Measurements from ENCODE around the gene ATP8A2. TPM values are rescaled to one million over a fixed set of nuclear protein-coding genes. Genes with fewer than 3 reads are reported as not detected.

ATP8A2 gene
- total RNA-seq, 1 experiment from 2014 or later: not detected

DNA sequence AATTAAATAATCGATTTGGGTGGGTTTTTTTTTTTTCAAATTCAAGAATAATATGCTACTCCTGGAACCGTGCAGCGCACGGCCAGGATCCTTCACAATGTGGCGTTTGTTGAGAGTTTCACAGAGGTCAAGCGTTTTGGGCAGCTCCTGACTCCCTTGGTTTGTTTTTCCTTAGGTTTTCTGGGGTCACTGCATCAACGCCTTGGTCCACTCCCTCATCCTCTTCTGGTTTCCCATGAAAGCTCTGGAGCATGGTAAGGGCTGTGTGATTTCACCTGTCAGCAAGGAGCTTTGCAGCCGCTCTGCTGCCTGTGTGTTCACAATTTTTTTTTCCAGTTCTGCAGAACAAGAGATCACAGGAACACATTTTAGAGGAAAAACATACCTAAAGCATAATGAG is 467.6 kb downstream of the ATP8A2 start:
- Histone ChIP-seq H3K36me3 (no peaks in the 10 kb centered on the region), H3K27me3 (no peaks in the 10 kb centered on the region), H3K9me3 (peaks cover 4% of the 10 kb centered on the region), H3K4me3 (no peak overlapping the region)
- DNase-seq: no peak

DNA sequence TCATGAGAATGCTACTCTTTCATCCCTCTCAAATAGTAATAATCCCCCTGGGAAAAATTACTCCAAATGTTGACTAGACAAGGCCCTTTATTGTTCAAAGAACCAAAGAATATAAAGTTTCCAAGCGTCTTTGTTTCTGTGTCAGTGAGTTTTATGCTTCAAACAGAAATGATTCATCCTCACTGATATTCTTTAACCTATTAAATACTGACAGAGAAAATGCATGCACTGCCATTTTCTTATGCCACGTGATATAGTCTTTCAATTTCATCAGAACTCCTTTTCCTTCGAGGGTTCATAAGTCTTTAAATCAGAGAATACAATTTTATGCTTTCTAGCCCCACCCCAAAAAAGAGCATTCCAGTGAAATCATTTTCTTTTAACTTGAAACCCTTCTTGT is 468.5 kb downstream of the ATP8A2 start:
- no peaks in the 10 kb centered on the region for H3K36me3 ChIP-seq
- no peak overlapping the region for H3K4me3 ChIP-seq
- peaks cover 4% of the 10 kb centered on the region for H3K9me3 ChIP-seq
- DNase-seq: no peak
- no peaks in the 10 kb centered on the region for H3K27me3 ChIP-seq

DNA sequence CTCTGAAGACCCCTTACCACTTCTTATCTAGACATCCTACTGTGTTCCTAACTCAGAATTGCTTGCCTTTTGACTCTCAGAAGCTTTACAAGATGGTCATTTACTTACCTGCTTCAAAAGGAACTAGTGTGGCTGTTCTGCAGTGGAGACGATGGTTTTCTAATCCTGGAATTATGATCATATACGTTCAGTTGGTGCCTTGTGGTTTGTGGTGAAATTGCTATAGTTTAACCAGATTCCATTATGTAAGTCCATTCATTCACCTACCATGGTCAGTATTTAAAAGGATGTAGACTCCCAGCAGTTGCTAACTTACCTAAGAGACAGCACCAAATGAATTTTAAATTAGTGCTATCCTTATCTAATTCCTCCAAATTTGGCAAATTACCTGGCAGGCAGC is 469.2 kb downstream of the ATP8A2 start:
- DNase-seq: no peak
- H3K36me3 ChIP-seq: no peaks in the 10 kb centered on the region
- no peaks in the 10 kb centered on the region for H3K27me3 ChIP-seq
- peaks cover 4% of the 10 kb centered on the region for H3K9me3 ChIP-seq
- no peak overlapping the region for H3K4me3 ChIP-seq

DNA sequence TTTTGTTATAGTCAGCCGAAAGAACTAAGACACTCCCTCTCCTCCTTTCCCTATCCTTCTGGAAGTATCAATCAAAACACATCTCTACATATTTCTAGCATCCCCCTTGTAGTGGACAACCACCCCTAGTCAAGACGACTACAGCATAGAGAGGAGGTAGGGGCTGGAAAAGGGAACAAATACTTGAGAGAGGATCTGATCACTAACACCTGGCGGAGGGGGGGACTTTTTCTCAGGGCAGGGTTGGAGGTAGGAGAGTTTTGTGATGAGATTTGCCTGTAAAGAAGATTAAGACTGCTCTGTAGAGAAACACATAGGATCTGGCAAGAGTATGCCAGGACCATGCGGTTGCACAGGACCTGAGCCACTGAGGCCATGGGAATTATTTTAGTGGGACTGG is 471.9 kb downstream of the ATP8A2 start:
- no peak overlapping the region for H3K4me3 ChIP-seq
- no peaks in the 10 kb centered on the region for H3K27me3 ChIP-seq
- H3K36me3 ChIP-seq: no peaks in the 10 kb centered on the region
- peaks cover 4% of the 10 kb centered on the region for H3K9me3 ChIP-seq
- no peak for DNase-seq

DNA sequence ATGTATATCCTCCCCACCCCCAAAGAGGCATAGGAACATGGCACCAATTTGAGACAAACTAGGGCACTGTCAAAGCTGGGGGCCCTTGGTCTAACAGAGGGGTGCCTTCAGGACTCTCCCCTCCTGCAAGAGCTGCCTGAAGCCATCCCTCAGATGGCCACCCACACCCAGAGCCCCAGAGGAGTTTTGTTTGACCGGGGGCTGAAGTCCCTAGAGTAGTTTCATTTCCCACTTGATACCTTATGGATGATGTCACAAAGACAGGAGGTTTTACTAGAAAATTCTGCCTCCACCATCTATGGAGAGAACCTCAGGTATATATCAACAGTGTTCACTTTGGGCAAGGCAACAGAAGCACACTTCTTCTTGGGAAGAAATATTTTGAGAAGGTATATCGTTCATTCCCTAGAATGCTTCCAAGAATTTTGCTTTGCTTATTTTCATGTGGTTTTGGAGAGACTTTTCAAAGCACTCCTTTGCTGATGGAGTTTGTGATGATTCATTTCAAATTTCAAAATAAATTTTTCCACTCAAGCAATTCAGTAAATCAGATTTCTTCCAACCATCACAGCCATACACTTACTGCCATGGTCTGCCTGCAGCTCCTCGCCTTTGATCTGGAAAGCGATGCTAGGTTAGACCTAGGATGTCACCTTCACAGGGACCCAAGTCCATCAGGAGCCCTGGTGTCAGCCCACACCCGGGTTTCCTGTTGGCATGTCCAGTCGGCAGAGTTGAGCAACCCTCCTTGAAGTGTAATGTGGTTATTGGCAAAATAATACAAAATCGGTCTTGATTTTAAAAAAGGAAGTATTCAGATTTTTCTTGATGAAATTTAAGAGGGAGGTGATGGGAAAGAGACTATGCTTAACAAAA is 473.0 kb downstream of the ATP8A2 start:
- no peaks in the 10 kb centered on the region for H3K36me3 ChIP-seq
- no peaks in the 10 kb centered on the region; the same call in 1 of the 2 replicates for H3K27me3 ChIP-seq
- H3K4me3 ChIP-seq: no peak overlapping the region
- peak; percentile 21 for DNase-seq
- H3K9me3 ChIP-seq: peaks cover 4% of the 10 kb centered on the region

DNA sequence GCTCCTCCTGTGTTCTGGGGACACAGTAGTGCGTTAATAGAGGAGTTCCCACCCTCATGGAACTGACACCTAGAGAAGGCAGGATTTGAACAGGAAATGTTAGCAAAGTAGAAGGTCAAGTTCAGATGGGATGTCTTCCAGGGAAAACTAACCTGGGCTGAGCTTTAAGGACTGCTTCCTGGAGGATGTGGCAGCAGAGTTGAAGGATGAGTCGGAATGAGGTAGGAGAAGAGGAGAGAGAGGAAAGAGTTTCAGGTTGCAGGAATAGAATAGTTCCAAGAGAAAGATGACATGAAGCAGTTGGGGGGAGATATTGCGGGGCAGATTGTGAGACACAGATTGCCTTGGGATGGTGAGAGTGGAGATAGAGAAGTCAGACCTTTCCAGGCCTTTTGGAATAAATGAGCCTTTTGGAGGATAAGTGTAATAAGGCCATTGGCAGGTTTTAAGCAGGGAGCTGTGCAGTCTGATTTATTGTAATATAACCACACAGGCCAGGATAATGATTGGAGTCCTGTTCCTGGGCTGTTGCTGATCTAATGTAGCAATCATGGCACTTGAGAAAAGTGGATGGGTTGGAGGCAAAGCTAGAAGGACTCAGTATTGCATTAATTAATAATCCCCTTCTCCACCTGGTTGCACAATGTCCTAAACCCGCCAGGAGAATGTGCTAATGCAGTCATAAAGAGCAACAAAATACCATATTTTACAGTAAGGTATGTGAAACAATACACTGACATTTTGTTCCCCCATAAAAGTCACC is 474.6 kb downstream of the ATP8A2 start:
- peaks cover 4% of the 10 kb centered on the region for H3K9me3 ChIP-seq
- no peaks in the 10 kb centered on the region; the same call in 1 of the 2 replicates for H3K27me3 ChIP-seq
- H3K36me3 ChIP-seq: no peaks in the 10 kb centered on the region
- peak; percentile 36 for DNase-seq
- no peak overlapping the region for H3K4me3 ChIP-seq

DNA sequence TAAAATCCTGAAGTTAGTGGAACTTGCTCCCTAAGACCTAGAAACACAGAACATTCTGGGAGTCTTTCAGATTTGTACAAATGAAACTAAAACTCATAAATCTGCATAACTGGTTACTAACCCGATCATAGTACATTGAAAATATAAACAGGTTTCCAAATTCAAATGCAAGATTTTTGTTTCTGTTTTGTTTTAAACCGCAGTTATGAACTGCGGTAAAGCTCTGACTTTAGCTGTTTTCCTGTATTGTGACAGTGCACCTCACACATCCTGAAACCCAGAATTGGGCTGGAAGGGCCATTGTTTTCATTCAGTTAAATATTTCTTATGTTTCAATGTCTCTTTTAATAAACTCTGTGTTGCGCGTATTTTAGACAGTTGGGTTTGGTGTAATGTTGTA is 475.4 kb downstream of the ATP8A2 start:
- H3K4me3 ChIP-seq: no peak overlapping the region
- H3K9me3 ChIP-seq: peaks cover under 1% of the 10 kb centered on the region; the same call in 1 of the 2 replicates
- H3K36me3 ChIP-seq: no peaks in the 10 kb centered on the region
- no peak for DNase-seq
- H3K27me3 ChIP-seq: no peaks in the 10 kb centered on the region; the same call in 1 of the 2 replicates

DNA sequence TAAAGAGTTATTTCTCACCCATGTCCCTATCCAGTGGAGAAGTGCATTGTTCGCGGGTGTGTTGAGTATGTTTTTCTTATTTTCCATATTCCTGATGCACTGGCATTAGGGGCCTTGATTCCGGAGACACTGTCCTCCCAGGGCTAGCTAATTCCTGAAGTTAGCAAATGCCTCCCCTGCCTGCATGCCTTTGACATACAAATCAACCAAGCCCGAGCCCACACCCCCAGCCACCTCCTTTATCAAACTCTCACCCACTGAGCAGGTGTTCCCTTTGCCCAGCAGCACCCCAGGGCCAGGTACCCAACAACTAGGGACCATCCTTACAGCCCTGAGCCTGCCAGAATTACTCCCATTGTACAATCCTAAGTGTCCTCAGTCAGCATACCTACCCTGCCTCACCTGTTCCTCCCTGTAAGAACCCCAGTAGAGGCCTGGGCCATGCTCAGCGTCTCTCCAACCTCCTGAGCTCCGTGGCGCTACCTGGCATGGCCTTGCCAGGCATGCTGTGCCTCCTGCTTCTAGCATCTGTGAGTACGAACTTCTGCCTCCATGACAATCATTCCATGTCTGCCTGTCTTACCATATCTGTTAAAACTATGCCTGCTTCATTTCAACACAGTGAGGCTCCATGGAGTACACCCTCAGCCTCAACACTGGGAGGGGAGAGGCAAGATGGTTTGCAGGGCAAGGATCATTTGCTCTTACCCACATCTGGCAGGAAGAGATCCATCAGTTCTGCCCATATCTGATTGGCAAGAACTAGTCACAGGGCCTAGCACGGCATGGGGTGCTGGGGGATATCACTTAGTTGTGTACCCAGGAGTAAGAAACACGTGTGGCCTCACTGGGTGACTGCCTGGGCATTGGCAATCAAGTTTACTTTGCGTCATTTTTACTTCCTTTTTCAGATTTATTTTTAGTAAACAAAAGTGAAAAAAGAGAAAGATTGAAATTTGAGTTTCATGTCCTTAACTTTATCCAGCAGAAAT is 476.2 kb downstream of the ATP8A2 start:
- Histone ChIP-seq H3K36me3 (no peaks in the 10 kb centered on the region), H3K9me3 (no peaks in the 10 kb centered on the region), H3K27me3 (no peaks in the 10 kb centered on the region; the same call in 1 of the 2 replicates), H3K4me3 (no peak overlapping the region)
- DNase-seq: no peak

DNA sequence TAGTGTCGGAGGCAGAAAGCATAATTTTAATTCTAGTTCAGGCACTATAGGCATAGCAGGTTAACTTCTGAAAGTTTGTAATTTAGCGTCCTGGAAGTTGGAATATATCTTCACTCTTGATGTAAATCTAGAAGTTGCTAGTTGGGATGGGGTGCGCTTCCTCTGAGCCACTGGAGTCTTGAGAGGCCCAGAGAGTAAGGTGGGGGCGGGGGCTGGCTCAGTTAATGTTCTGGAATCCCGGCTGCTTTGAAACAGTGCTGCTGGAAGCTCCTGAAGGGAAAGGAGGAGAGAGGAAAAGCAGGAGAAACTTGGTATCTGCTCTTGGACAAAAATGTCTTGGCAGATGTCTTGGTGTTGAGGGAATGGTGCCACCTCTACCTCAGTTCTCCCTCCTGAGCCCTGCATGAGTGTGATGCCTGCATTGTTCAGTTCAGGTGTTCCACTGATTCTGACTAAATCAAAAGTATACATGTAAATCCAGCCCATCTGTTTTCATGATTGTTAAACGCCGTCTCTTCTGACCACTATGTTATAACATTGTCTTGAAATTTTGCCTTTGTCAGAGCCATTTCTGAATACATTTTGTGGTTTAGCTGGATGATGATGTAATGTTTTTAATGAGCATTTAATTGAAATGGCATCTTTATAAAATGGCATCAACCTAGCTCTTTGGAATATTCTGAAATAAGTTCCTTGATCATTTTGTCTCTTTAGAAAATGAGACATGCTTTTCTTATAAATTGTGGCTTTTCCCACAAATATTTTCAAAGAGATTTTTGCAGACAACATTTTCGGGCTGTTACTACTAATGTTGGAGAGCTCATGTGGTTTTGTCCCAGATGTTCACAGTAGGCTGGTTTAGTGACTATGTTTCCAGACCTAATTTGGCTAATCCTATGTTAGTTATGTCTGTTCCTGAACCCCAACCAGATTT is 477.3 kb downstream of the ATP8A2 start:
- no peak for DNase-seq
- Histone ChIP-seq H3K9me3 (no peaks in the 10 kb centered on the region), H3K4me3 (no peak overlapping the region), H3K36me3 (no peaks in the 10 kb centered on the region), H3K27me3 (no peaks in the 10 kb centered on the region; the same call in 1 of the 2 replicates)

DNA sequence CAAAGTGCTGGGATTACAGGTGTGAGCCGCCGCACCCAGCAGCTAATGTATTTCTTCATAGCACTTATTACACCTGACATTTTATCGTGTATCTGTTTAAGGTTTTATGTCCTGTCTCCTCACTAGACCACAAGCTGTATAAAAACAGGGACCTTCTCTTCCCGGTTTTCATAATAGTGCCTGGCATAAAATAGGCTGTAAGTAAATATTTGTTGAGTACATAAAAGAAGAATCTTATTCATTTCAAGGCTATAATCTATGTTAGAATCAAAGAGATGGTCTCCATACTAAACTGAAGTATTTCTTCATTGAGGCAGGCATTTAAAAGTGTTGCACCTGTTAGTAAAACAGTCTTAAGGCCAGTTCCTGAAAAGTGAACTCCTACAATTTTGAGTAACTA is 486.1 kb downstream of the ATP8A2 start:
- no peak overlapping the region for H3K4me3 ChIP-seq
- H3K27me3 ChIP-seq: no peaks in the 10 kb centered on the region
- H3K36me3 ChIP-seq: no peaks in the 10 kb centered on the region
- no peaks in the 10 kb centered on the region for H3K9me3 ChIP-seq
- DNase-seq: no peak

DNA sequence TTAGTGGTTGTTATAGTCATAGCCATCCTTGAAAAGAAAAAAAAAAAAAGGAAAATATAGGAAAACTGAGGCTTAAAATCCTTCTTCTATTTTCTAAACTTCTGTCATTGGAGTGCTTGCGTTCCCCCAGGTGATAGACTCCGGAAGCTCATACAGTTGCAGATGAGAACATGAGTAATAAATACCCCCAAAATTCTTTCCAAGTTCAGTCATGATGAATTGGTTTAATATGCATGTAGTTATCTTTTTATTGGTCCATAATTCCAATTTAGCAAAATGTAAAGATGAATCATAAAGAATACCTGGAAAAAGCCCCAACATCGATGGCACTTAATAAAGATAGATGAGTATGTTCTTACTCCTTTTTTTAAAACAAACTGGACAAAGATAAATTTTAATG is 487.8 kb downstream of the ATP8A2 start:
- H3K27me3 ChIP-seq: no peaks in the 10 kb centered on the region
- no peaks in the 10 kb centered on the region for H3K9me3 ChIP-seq
- no peaks in the 10 kb centered on the region for H3K36me3 ChIP-seq
- H3K4me3 ChIP-seq: no peak overlapping the region
- no peak for DNase-seq

DNA sequence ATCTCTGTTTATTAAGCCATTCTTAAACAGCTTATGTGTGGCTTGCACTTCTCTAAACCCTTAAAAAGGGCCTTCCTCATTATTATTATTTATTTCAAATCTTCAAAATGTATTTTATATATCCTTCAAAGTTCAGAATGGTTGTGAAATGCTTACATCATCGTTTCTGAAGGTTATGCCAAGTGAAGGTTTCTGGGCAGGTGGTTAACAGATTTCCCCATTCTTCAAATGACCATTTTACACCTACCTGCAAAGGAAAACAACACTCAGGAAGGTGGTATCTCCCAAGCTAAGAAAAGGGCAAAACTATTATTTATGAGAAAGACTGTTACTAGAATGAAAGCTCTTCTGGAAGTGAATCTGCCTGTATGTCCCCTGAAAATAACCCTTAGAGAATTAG is 488.5 kb downstream of the ATP8A2 start:
- no peak for DNase-seq
- no peaks in the 10 kb centered on the region for H3K36me3 ChIP-seq
- H3K4me3 ChIP-seq: no peak overlapping the region
- no peaks in the 10 kb centered on the region for H3K27me3 ChIP-seq
- H3K9me3 ChIP-seq: no peaks in the 10 kb centered on the region

DNA sequence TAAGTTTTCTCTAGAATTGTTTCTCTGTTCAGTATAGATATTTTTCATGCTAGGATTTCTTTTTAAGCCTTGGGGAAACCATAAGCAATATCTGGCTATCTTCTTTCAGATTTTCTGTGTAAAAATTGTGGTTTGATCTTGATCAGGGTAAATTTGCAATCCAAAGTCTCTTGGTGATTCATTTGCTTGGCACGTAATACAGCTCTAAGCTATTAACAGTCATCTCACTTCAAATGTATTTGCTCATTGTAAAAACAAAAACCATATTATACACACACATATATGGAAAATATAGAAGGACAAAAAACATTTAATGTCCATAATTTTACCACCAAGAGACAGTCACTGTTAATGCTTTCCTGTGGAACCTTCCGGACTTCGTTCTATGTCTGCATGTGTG is 489.1 kb downstream of the ATP8A2 start:
- DNase-seq: no peak
- H3K36me3 ChIP-seq: no peaks in the 10 kb centered on the region
- H3K4me3 ChIP-seq: no peak overlapping the region
- no peaks in the 10 kb centered on the region for H3K9me3 ChIP-seq
- no peaks in the 10 kb centered on the region for H3K27me3 ChIP-seq

DNA sequence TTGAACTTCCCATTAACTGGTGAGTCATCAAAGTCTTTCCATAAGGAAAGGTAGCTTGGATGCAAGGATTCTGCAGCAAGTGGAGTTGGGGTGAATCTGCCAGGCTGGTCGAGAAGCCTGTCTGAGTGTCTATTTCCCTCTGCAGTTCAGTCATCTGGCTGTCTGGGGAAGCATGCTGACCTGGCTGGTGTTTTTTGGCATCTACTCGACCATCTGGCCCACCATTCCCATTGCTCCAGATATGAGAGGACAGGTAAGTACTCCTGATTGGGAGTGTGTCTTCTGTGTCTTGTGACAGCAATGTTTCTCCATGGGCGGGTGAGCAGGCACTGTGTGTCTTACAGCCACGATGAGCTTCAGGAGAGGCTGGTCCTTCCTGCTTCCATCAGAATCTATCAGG is 490.4 kb downstream of the ATP8A2 start:
- Histone ChIP-seq H3K36me3 (no peaks in the 10 kb centered on the region), H3K4me3 (no peak overlapping the region), H3K9me3 (no peaks in the 10 kb centered on the region), H3K27me3 (no peaks in the 10 kb centered on the region)
- DNase-seq: no peak

DNA sequence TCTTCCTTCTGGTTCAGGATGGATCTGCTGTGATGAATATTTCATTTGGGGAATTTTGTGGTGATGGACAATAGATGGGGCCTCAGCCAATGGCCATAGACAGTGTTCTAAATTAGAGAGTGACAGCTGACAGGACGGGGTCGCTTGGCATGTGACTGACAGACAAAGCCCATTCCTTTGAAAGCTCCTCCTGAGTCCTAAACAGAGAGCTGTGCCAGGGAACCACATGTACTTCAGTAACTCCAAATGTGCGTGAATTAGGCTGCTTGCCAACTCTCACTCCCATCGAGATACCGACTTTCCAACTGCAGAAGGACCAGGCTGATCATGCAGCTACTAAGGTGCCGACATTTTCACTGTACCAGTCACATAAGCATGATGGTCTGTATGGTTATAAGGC is 492.3 kb downstream of the ATP8A2 start:
- no peak for DNase-seq
- Histone ChIP-seq H3K9me3 (no peaks in the 10 kb centered on the region), H3K36me3 (no peaks in the 10 kb centered on the region), H3K4me3 (no peak overlapping the region), H3K27me3 (no peaks in the 10 kb centered on the region)

DNA sequence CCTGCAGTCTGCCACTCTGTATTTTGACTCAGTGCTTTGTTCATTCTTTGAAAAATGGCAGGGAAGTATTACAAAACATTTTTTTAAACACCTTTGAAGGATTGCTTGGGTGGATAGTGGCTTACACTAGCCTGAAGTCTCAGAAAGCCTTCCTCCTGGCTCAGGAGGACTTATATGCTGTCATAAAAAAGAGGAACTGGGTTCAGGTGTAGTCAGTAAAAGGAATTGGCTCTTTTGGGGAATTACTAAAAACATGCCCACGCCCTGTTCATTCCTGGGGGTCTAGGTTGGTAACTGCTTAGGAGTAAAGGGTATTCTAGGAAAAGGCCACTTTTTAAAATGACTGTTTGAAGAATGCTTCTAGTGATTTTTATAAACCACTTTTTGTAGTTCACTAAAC is 493.2 kb downstream of the ATP8A2 start:
- no peaks in the 10 kb centered on the region for H3K36me3 ChIP-seq
- DNase-seq: no peak
- no peaks in the 10 kb centered on the region for H3K9me3 ChIP-seq
- H3K4me3 ChIP-seq: no peak overlapping the region
- H3K27me3 ChIP-seq: no peaks in the 10 kb centered on the region

Measured in MG63 (cell line).